Measurements from ENCODE around the gene SHISA7.

Gene SHISA7

GRCh38 chr19:55384131-55384919 is 58.8 kb downstream of the SHISA7 start, which contains the start of gene TMEM238:
Gene TMEM238, minus strand, starts transcription at chr19:55384292. Its CDS starts 33 bp downstream, at chr19:55384259.
- TF ChIP-seq, protein P1, sequence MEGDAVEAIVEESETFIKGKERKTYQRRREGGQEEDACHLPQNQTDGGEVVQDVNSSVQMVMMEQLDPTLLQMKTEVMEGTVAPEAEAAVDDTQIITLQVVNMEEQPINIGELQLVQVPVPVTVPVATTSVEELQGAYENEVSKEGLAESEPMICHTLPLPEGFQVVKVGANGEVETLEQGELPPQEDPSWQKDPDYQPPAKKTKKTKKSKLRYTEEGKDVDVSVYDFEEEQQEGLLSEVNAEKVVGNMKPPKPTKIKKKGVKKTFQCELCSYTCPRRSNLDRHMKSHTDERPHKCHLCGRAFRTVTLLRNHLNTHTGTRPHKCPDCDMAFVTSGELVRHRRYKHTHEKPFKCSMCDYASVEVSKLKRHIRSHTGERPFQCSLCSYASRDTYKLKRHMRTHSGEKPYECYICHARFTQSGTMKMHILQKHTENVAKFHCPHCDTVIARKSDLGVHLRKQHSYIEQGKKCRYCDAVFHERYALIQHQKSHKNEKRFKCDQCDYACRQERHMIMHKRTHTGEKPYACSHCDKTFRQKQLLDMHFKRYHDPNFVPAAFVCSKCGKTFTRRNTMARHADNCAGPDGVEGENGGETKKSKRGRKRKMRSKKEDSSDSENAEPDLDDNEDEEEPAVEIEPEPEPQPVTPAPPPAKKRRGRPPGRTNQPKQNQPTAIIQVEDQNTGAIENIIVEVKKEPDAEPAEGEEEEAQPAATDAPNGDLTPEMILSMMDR (IDR thresholded peaks at IDR 0.05; ENCODE audit: borderline replicate concordance, insufficient read depth, low read depth, low read length), result no peak
- H3K4me3 ChIP-seq (ENCODE audit: low read depth, low read length), result peak within 1 kb of the TSS; percentile 99

DNA sequence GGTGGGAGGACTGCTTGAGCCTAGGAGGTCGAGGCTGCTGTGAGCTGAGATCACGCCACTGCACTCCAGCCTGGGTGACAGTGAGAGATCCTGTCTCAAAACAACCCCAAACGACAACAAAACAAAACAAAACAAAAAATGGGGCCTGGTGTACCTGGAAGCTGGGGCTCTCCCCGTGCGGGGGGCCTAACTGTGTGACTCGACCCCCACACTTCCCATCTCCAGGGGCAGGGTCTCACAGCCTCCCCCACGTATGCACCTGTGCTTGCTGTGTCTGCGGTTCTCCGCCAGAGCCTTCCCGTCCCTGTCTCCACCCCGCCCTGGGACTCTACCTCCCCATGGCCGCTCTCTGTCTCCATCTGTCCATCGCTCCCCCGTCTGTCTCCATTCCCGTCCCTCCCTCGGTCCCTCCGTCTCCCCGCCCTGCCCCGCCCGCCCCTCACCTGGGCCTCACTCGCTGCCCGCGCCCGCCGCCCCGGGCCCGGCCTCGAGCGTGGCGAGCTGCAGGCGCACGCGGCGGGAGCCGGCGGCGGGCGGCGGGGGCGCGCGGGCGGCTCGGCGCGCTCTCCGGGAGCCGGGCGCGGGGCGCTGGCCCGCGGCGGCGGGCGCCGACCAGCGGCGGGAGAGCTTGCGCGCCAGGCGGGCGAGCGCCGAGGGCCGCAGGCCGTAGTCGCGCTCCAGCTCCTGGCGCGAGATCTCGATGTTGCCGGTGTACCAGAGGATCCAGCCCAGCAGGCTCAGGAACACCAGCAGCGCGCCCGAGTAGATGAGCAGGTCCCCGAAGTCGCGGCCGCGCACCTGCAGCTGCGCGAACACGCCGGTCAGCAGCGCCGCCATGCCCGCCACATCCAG is 59.6 kb downstream of the SHISA7 start:
- peak overlapping the region; percentile 99 for H3K4me3 ChIP-seq (ENCODE audit: low read depth, low read length)
- TF ChIP-seq, protein P1 (IDR thresholded peaks at IDR 0.05; ENCODE audit: borderline replicate concordance, insufficient read depth, low read depth, low read length), result peak; percentile 37; the same call in 1 of the 2 replicates

DNA sequence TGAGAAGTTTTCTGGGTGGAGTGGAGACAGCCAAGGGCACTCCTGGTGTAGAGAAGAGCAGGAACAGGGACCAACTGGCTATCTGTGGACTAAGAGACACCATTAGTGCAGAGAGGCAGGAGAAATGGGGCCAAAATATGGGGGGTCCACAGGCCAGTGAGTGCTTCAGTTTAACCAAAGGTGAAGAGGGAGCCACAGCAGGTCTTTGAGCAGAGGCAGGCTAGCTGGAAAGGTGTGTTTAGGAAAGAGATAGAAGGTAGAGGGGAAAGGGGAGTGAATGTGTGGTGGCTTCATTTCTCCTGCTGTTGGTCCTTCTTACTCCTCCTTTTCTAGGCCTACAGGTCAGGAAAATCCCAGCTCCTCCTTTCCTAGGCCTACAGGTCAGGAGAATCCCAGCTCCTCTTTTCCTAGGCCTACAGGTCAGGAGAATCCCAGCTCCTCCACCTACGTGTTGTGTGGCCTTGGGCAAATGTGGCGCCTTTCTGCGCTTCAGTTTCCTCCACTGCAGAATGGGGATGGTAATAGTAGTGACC is 60.5 kb downstream of the SHISA7 start:
- TF ChIP-seq, protein P1 (IDR thresholded peaks at IDR 0.05; ENCODE audit: borderline replicate concordance, insufficient read depth, low read depth, low read length), result no peak
- peak overlapping the region; percentile 68 for H3K4me3 ChIP-seq (ENCODE audit: low read depth, low read length)

DNA sequence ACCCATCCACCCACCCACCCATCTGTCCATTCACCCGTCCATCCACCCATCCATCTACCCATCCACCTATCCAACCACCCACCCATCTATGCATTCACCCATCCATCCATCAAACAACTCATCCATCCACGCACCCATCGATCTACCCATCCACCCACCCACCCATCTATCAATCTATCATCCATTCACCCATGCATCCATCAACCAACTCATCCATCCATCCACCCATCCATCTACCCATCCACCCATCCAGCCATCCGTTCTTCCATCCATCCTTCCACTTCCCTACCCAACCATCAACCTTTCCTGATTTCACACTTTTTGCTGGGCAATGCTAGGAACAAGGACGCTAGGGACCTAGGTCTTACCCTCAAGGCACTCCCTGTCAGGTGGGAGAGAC is 61.1 kb downstream of the SHISA7 start:
- no peak overlapping the region for H3K4me3 ChIP-seq (ENCODE audit: low read depth, low read length)
- TF ChIP-seq, protein P1 (IDR thresholded peaks at IDR 0.05; ENCODE audit: borderline replicate concordance, insufficient read depth, low read depth, low read length), result no peak

DNA sequence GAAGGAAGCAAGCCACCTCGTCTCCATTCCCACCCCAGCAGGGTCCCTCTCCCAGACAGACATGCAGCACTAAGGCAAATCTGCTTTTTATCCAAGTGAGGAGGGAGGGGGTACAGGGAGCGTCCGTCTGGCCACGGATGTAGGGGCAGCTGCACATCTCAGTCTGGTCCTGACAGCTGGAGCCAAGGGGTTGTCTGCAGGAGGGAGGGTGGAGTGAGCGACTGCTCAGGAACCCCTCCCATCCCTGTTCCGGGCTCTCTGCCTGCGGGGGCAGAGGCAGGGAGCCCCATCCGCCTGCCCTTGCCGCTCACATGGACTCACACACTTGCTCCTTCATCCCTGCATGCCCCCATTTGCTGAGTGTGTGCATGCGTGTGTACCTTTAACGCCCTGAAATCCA is 63.9 kb downstream of the SHISA7 start:
- TF ChIP-seq, protein P1 (IDR thresholded peaks at IDR 0.05; ENCODE audit: borderline replicate concordance, insufficient read depth, low read depth, low read length), result no peak
- no peak overlapping the region for H3K4me3 ChIP-seq (ENCODE audit: low read depth, low read length)

All from GM12875 (cell line).